HG03469 (cell line): Measurements from ENCODE around the gene AFF1.

Experiments used
- ATAC-seq: cut with Tn5 transposase; IDR thresholded peaks from one replicate; pipeline ENCODE4 v1.9.1; 2021; ENCODE audit warnings: mild to moderate bottlenecking, moderate library complexity, moderate number of reproducible peaks; ENCODE audit not compliant: unreplicated experiment

AFF1 gene

DNA sequence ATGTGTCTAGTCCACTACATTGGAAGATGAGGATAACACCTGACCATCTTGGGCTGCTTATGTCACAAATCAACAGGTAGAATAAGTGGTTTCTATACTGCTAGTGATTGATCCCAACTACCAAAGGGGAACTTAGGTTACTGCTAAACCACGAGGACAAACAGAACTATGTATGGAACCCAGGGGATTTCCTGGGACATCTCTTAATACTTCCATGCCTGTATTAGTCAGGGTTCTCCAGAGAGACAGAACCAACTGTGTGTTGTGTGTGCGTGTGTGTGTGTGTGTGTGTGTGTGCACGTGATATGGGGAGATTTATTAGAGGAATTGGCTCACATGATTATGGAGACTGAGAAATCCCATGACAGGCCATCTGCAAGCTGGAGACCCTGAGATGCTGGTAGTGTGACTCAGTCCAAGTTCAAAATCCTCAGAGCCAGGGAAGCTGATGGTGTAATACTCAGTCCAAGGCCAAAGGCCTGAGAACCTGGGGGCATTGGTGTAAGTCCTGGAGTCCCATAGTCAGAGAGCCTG is 16.2 kb upstream of the AFF1 start:
- no peak for ATAC-seq

DNA sequence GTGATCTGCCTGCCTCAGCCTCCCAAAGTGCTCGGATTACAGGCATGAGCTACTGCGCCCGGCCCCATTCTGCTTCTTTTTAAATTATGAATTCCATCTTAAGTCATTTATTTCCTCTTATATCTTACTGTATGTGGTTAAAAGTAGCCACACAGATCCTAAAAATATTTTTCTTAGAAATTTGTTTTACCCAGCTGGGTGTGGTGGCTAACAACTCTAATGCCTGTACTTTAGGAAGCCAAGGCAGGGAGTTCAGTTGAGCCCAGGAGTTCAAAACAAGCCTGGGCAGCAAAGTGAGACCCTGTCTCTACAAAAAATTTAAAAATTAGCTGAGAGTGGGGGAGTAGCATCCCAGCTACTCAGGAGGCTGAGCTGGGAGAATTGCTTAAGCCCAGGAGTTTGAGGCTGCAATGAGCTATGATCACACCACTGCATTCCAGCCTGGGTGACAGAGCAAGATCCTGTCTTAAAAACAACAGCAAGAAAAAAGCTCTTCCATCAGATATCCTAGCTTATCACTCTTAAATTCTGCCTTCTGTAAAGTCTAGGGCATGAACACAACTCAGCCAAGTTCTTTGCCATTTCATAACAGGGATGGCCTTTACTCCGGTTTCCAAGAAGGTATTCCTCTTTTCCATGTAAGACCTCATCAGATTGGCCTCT is 15.1 kb upstream of the AFF1 start:
- no peak for ATAC-seq

DNA sequence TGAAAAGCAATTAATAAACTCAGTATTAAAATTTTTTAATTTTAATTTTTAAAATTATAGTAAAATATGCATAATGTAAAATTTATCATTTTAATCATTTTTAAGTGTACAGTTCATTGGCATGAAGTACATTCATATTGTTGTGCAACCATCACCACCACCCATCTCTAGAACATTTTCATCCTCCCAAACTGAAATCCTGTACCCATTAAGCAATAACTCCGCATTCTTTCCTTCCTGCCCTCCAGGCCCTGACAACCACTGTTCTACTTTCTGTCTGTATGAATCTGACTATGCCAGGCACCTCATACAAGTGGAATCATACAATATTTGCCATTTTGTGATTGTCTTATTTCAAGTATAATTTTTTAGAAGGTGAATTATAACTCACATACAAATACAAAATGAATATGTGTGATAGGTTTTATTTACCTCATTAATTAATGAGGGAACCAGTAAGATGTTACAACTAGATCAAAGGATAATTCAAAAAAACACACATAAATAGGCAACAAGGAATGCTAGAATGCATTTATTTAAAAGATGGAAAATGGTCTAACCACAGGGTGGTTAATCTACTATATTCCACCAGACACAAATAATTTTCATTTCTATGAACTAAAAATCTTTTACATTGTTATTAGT is 13.1 kb upstream of the AFF1 start:
- ATAC-seq, result no peak

DNA sequence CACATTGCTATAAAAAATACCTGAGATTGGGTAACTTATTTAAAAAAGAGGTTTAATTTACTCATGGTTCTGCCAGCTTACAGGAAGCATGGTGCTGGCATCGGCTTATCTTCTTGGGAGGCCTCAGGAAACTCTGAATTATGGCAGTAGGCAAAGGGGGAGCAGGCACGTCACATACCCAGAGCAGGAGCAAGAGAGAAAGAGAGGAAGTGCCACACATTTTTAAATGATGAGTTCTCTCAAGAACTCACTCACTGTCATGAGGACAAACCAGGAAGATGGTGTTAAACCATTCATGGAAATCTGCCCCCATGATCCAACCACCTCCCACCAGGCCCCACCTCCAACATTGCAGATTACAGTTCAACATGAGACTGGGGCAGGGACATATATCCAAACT is 10.0 kb upstream of the AFF1 start:
- ATAC-seq, result no peak

DNA sequence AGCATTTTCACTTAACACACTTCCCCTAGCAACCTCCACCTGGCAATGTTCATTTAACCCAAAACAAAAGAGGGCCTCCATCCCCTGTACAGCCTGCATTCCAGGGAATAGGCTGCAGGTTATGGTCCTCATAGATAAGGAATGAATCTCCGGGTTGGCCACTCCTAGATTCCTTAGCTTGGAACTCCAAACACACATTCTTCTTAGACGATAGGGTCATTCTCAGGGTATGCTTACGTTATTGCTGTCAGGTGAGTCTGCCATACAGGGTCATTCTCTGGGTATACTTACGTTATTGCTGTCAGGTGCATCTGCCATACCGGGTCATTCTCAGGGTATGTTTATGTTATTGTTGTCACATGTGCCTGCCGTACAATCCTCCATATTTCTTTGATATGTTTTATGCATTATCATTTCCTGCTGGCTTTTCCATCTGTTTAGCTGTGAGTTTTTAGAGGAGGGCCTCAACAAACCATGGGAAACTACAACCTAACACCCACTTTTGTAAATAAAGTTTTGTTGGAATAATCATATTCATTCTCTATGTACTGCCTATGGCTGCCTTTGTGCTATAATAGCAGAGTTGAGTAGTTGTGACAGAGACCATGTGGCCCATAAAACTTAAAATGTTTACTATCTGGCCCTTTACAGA is 8.2 kb upstream of the AFF1 start:
- no peak for ATAC-seq

DNA sequence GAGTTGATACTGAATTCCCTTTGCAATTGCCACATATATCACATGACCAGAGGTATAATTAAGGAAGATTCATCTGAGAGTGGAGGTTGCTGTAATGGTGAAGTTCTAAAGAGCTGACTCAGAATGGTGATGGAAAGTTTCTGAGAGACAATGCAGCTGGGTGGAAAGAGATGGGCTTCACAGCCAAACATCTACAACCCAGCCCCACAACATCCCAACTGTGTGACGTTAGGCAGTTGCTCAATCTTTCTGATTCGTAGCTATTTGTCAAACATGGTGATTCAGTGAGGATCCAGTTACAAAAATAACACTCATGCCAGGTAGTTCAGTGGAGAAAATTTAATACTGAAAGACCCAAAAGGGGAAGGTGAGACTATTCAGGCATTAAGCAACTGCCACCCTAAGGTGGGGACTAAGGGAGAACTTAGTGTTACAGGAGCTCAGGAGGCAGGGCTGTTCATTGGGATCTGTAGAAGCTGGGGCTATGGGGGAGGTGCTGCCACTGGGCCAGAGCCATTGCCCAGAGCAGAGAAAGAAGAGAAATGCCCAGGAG is 6.9 kb upstream of the AFF1 start:
- no peak for ATAC-seq

DNA sequence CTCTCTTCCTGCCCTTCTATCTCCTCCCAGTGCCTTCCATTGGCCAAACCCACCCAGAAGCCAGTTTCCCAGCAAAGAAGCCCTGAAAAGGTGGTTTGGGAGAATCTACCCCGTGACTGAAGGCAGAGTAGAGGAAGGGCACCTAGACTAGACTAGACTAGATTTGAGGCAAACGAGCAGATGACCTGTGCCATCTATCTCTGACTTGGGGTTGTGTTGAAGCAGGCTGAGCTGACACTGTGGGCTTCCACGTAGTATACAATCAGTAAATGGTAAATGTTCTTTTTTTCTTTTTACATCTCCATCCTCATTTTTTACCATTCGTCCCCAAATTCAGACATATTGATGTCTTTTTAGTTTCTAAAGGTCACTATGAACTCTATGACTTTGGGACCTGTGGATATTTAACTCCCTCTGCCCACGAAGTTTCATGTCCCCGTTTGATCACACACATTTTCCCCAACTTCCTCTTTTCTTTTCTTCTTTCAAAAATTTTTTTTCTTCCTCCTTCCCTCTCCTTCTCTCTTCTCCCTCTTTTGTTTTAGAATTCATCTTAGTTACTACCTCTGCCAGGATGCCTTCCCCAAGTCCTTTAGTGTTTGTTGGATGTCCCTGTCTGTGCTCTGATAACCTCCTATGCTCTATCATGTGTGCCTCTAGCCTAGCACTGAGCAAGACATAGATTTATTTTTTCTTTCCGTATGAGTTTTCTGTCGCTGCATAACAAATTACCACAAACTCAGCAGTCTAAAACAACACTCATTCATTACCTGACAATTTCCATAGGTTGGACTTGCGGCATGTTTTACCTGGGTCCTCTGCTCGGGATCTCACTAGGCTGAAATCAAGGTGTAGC is 6.2 kb upstream of the AFF1 start:
- ATAC-seq, result no peak

DNA sequence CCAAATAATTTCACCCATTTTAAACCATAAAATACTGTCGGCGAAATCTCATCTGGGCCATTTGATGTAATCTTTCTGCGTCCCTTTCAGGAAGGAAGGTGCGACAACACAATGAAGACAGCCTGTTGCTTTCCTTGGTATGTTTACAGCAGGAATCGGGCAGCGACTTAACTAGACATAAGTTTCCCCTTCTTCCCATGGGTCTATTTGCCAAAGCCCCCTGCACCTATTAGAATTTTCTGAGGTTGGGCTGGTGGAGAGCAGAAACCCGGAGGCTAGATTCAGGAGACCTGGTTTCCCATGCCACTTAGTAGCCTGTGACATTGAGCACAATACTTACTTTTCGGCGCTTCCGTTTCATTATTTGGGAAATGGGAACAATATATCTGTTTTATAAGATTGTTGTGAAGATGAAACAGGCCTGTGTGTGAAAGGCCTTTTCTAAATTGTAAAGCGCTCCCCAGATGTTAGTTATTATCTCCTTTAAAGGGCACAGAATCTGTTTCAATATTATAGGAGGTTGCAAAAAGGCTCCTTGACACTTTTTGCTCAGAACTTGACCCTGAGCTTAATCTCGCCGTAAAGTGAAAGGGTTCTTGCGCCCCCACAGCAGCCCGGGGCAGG is 552 bp upstream of the AFF1 start:
- ATAC-seq, result no peak

DNA sequence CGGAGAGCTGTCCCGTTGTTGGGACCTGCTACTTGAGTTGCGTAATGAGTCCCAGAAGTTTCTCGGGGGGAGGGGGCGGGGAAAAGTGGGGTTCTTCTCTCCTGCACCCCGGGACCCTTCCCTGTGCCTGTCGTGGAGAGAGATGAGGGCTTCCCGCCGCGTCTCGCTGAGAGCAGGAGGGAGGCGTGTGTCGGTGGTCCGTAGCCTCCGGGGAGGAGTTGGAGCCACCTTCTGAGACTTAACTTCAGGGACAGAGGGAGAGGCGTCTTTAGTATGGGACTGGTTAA is 698 bp downstream of the AFF1 start:
- ATAC-seq, result no peak

DNA sequence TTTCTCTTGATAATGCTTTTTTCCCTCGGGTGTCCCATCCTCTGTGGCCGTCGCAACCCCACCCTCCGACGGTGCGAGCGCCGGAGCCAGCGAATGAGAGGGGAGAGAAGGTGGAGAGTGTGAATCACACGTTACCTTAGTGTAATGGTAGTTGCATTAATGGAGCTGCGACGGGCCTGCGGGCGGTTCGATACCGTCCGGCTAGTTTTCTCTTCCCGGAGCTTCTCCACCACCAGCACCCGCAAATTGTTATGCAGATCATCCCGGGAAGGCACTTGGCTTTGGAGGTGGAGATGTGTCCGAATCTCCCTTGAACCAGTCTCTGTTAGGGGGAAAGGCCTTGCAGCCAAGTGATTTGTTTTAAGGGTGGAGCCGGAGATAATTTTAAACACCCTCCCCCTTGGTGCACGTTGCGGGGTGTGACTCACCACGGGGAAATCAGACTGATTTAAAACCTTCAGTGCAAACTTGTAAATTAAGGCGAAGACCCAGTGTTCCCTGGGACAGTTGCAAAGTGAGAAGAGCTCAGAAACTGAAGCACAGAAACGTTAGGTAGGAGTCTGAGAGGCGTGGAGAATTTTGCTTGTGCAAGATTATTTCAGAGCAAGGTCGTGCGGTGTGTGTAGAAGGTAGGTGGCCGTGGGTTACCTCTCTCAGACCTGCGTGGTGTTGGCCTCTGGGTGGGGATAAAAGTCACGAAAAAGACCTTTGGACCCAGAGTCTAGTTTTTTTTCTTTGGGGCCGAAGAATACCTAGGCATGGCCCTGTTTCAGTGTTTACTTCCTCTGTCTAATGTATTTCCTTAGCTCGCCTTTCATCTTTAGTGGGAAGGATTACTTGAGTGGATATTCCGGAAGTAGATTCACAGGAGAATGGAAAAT is 1.3 kb downstream of the AFF1 start:
- peak; percentile 17 for ATAC-seq

DNA sequence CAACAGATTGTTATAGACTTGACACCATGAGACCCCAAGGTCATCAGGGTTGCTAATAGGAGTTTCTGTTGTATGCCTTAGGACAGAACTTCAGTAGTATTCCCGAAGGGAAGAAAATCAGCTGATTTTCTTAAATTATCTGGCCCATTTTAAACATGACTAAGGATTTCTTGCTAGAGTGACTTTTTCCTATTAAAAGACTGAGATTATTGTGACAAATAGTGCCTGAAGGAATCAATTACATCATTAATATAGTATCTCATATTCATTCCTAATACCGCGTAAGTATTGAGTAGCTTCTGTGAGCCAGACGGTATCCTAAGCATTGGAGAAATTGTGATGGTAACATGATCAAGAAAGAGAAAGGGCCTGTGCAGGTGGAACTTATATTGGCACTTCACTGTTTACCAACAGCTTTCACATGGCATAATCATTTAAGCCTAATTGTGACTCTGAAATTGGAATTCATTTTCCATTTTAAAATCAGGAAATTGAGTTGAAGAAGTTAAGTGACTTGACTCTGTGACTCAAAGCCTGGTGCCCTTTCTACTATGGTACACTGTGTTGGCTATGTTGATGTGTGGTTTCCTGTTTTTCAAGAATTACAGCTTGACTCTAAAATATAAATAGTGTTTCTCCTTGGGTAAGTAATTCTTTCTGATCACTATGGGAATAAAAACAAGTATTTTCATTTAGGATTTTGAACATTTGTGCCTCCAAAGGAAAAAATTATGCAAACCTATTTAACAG is 4.1 kb downstream of the AFF1 start:
- ATAC-seq, result no peak

DNA sequence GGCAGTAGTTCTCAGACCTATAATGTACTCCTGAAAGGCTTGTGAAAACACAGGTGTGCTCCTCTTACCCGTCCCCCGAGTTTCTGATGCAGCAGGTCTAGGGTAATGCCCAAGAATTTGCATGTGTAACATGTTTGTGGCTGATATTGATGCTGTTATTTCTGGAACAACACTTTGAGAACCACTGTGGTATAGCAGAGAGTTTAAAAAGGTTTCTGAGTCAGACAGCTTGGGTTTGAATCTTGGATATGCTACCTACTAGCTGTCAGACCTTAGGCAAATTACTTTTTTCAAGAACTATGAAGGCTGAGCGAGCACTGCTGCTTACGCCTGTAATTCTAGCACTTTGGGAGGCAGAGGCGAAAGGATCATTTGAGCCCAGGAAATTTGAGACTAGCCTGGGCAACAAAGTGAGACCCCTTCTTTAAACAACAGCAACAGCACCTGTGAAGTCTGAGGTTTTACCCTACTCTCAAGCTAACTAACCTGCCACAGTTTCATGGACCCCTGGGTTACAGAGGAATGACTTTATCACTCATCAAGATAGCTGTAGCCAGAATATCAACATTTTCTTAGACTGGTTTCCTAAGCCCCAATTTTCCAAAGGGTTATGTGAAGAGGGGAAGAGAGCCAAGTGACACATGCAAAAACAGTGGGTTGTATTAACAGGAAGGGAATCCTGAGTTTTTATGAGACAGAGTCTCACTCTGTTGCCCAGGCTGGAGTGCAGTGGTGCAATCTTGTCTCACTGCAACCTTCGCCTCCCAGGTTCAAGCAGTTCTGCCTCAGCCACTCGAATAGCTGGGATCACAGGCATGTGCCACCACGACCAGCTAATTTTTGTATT is 5.1 kb downstream of the AFF1 start:
- peak; percentile 68 for ATAC-seq

DNA sequence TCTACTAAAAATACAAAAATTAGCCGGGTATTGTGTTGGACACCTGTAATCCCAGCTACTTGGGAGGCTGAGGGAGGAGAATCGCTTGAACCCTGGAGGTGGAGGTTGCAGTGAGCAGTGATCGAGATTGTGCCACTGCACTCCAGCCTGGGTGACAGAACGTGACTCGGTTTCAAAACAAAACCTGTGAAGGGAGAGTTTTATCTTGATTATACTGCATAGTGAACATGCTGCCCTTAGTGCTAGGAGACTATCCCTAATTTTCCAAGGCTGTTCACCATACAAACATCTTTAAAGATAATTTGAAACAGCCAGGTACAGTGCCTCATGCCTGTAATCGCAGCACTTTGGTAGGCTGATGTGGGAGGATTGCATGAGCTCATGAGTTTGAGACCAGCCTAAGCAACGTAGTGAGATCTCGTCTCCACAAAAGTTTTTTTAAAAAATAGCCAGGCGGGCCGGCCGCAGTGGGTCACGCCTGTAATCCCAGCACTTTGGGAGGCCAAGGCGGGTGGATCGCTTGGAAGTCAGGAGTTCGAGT is 6.2 kb downstream of the AFF1 start:
- ATAC-seq, result no peak

DNA sequence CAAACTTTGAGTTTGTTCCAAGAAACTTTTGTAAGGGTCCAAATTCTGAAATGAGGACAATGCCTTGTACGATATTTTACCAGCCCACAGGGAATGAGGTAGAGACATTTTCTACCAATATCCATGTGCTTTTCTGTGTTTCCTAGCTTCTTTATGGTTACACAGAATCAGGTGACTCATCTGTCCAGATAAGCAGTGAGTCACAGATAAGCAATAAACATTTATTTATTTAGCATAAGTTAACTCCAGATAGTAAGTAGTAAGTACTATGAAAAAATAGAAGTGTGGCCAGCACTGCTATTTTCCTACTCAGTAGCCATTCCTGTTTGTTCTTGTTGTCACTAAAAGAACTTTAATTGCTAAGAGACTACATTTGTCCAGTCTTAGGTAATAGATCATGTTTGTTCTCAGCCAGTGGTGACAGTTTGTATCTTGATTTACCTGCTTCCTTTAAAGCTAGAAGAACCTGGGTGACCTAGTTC is 7.4 kb downstream of the AFF1 start:
- ATAC-seq, result no peak

DNA sequence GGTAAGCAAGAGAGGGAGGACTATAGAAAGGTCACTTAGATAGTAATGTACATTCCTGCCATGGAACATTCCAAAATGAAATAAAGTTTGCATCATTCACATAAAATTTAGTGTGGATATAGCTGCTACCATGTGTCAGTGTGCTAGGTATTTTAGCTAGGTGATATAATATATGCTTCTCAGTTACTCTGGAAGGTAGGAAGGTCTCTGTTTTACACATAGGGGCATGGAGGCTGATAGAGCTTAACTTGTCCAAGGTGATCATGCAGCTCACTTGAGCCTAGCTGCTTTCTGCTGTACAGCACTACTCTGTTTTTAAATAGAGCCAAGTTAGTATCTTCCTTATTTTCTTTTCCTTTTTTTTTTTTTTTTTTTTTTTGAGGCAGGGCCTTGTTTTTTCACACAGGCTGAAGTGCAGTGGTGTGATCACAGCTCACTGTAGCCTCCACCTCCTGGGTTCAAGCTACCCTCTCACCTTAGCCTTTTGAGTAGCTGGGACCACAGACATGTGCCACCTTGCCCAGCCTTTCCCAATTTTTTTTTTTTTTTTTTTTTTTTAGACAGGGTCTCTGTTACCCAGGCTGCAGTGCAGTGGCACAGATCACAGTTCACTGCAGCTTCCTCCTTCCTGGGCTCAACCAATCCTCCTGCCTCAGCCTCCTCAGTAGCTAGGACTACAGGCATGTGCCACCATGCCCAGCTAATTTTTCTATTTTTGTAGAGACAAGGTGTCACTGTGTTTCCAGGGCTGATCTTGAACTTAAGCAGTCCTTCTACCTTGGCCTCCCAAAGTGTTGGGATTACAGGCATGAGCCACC is 10.4 kb downstream of the AFF1 start:
- no peak for ATAC-seq

DNA sequence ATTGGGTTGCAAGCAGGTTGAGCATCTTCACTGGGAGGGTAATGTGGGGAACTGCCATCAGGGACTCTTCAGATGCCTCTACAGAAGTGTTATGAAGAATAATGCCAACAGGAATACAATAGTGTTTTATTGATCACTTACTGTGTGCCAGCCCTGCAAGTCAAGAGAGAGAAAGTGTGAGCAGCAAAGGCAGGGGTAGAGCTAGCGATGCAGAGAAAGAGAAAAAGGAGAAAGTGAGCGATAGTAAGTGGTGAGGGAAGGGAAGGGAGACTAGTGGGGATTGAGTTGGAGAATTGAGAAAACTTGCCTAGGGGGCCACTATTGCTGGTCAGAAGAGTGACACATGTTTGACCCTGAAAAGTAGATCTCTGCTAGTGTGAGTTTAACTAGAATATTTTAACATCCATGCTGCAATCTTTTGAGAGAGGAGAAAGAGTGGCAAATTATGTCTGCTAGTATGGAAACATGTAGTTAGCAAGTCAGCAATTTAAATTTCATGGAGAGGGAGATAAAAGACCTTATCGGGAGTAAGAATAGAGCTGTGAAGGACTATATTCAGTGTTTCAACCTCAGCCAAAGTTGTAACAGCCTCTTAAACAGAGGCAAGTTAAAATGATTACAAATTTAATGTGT is 12.2 kb downstream of the AFF1 start:
- no peak for ATAC-seq
